ENCODE measurements around the gene DPPA2.

Gene DPPA2

GRCh38 chr3:109338322-109338721 is 22.0 kb upstream of the DPPA2 start:
- Histone ChIP-seq H3K27me3 (ENCODE audit: low read depth, low read length) (no peaks in the 10 kb centered on the region), H3K9me3 (ENCODE audit: insufficient read depth, low read length) (no peaks in the 10 kb centered on the region), H3K4me2 (ENCODE audit: low read length) (no peak overlapping the region), H3K4me3 (ENCODE audit: low read length) (no peak overlapping the region), H4K20me1 (ENCODE audit: insufficient read depth, low read length) (no peaks in the 10 kb centered on the region), H3K9ac (ENCODE audit: low read length) (no peak overlapping the region), H3K4me1 (ENCODE audit: low read length) (no peaks in the 10 kb centered on the region), H2AFZ (ENCODE audit: low read depth, low read length) (no peak overlapping the region), H3K27ac (ENCODE audit: low read length) (no peak overlapping the region), H3K36me3 (replicated peaks; ENCODE audit: low read depth, low read length) (no peaks in the 10 kb centered on the region), H3K79me2 (ENCODE audit: low read length) (no peaks in the 10 kb centered on the region)
- no peak for TF ChIP-seq EZH2phosphoT487 (IDR thresholded peaks at IDR 0.05; ENCODE audit: low read depth)

GRCh38 chr3:109337393-109337792 is 21.1 kb upstream of the DPPA2 start, which contains the start of gene DPPA4:
TSS of gene DPPA4 (minus strand) at chr3:109337546. CDS start at chr3:109337517, 29 bp downstream.
- no peak within 1 kb of the TSS for H2AFZ ChIP-seq (ENCODE audit: low read depth, low read length)
- H3K4me1 ChIP-seq (ENCODE audit: low read length), result no peaks in the 10 kb centered on the region
- no peaks in the 10 kb centered on the region for H3K27me3 ChIP-seq (ENCODE audit: low read depth, low read length)
- no peaks in the 10 kb centered on the region for H3K36me3 ChIP-seq (replicated peaks; ENCODE audit: low read depth, low read length)
- no peaks in the 10 kb centered on the region for H3K9me3 ChIP-seq (ENCODE audit: insufficient read depth, low read length)
- no peak for TF ChIP-seq CTCF (IDR thresholded peaks at IDR 0.05; ENCODE audit: low read depth, low read length)
- no peak for TF ChIP-seq EZH2phosphoT487 (IDR thresholded peaks at IDR 0.05; ENCODE audit: low read depth)
- H3K4me2 ChIP-seq (ENCODE audit: low read length), result no peak within 1 kb of the TSS
- H3K9ac ChIP-seq (ENCODE audit: low read length), result no peak within 1 kb of the TSS
- H3K27ac ChIP-seq (ENCODE audit: low read length), result no peak within 1 kb of the TSS
- H4K20me1 ChIP-seq (ENCODE audit: insufficient read depth, low read length), result no peaks in the 10 kb centered on the region
- H3K4me3 ChIP-seq (ENCODE audit: low read length), result no peak within 1 kb of the TSS
- no peaks in the 10 kb centered on the region for H3K79me2 ChIP-seq (ENCODE audit: low read length)

GRCh38 chr3:109336291-109336861 is 20.1 kb upstream of the DPPA2 start:
- Histone ChIP-seq H3K4me3 (ENCODE audit: low read length) (no peak overlapping the region), H3K4me2 (ENCODE audit: low read length) (no peak overlapping the region), H3K27me3 (ENCODE audit: low read depth, low read length) (no peaks in the 10 kb centered on the region), H2AFZ (ENCODE audit: low read depth, low read length) (no peak overlapping the region), H3K79me2 (ENCODE audit: low read length) (no peaks in the 10 kb centered on the region), H3K4me1 (ENCODE audit: low read length) (no peaks in the 10 kb centered on the region), H3K36me3 (replicated peaks; ENCODE audit: low read depth, low read length) (no peaks in the 10 kb centered on the region), H3K27ac (ENCODE audit: low read length) (no peak overlapping the region), H3K9ac (ENCODE audit: low read length) (no peak overlapping the region), H4K20me1 (ENCODE audit: insufficient read depth, low read length) (no peaks in the 10 kb centered on the region), H3K9me3 (ENCODE audit: insufficient read depth, low read length) (no peaks in the 10 kb centered on the region)
- TF ChIP-seq EZH2phosphoT487 (IDR thresholded peaks at IDR 0.05; ENCODE audit: low read depth) (no peak), CTCF (IDR thresholded peaks at IDR 0.05; ENCODE audit: low read depth, low read length) (no peak)

- Histone ChIP-seq H3K27me3 (ENCODE audit: low read depth, low read length) (no peaks in the 10 kb centered on the region), H4K20me1 (ENCODE audit: insufficient read depth, low read length) (no peaks in the 10 kb centered on the region), H3K9ac (ENCODE audit: low read length) (no peak overlapping the region), H3K4me1 (ENCODE audit: low read length) (no peaks in the 10 kb centered on the region), H2AFZ (ENCODE audit: low read depth, low read length) (no peak overlapping the region), H3K27ac (ENCODE audit: low read length) (no peak overlapping the region), H3K79me2 (ENCODE audit: low read length) (no peaks in the 10 kb centered on the region), H3K9me3 (ENCODE audit: insufficient read depth, low read length) (no peaks in the 10 kb centered on the region), H3K4me3 (ENCODE audit: low read length) (no peak overlapping the region), H3K4me2 (ENCODE audit: low read length) (no peak overlapping the region), H3K36me3 (replicated peaks; ENCODE audit: low read depth, low read length) (no peaks in the 10 kb centered on the region)
- TF ChIP-seq EZH2phosphoT487 (IDR thresholded peaks at IDR 0.05; ENCODE audit: low read depth), result no peak
- TF ChIP-seq CTCF (IDR thresholded peaks at IDR 0.05; ENCODE audit: low read depth, low read length), result no peak
These were observed 18.3 kb upstream of the DPPA2 start for GRCh38 chr3:109334572-109334971.

Data from OCI-LY3 (cell line).